ENCODE data around the gene FMO2.

The FMO2 gene, protein sequence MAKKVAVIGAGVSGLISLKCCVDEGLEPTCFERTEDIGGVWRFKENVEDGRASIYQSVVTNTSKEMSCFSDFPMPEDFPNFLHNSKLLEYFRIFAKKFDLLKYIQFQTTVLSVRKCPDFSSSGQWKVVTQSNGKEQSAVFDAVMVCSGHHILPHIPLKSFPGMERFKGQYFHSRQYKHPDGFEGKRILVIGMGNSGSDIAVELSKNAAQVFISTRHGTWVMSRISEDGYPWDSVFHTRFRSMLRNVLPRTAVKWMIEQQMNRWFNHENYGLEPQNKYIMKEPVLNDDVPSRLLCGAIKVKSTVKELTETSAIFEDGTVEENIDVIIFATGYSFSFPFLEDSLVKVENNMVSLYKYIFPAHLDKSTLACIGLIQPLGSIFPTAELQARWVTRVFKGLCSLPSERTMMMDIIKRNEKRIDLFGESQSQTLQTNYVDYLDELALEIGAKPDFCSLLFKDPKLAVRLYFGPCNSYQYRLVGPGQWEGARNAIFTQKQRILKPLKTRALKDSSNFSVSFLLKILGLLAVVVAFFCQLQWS

DNA sequence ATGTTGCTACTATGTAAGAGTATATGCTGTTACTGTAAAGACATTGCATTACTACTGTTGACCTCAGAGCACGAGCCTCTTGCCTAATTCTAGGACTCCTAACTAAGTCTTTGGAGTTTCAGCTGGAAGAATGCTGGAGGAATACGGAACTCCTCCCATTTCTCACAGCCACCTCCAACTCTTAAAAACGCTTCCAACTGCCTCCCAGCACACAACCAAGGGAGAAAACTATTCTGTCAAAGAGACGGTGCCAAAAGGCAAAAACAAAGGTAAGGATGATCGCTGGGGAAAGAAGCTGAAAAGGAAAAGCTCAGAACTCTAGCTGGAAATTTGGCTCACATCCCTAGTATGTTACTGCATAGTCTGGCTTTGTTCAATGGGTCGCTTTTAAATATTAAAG, at the start of gene FMO2:
Gene FMO2 (plus strand): TSS at position 210 of the 400 bp plus-strand sequence. CDS start 414 bp downstream, outside the sequence.
- TF ChIP-seq CTCF (IDR thresholded peaks at IDR 0.05) = no peak
- Histone ChIP-seq H3K9me3 (ENCODE audit: control insufficient read depth, low read length) (no peaks in the 10 kb centered on the region), H2AFZ (no peak within 1 kb of the TSS), H3K79me2 (no peaks in the 10 kb centered on the region), H3K9ac (no peak within 1 kb of the TSS), H3K27me3 (ENCODE audit: control insufficient read depth, insufficient read depth, low read length) (no peaks in the 10 kb centered on the region), H3K36me3 (ENCODE audit: control insufficient read depth, insufficient read depth, low read length) (no peaks in the 10 kb centered on the region), H3K27ac (peak within 1 kb of the TSS; percentile 15), H3K4me3 (ENCODE audit: low read depth, low read length) (no peak within 1 kb of the TSS), H3K4me2 (ENCODE audit: low read length) (no peak within 1 kb of the TSS), H3K4me1 (no peaks in the 10 kb centered on the region)

DNA sequence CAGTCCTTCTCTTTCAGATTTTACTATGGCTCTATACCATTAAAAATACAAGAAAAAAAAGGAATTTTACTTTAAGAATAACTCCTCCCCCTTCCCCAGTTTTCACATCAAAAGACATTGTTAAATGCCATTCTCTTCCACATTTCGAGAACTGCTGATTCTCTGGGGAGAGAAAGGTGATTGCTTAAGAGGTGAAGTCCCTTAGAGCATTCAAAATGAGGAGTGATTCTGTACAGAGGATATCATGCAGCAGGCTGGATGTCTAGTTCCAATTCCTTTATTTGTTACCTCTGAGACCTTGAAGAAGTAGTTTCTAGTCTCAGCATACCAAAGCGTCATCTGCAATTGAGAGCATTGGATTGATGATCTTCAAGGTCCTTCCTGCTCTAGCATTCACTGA, 47.5 kb upstream of the FMO2 start:
- Histone ChIP-seq H2AFZ (no peak overlapping the region), H3K36me3 (ENCODE audit: control insufficient read depth, insufficient read depth, low read length) (no peaks in the 10 kb centered on the region), H3K4me2 (ENCODE audit: low read length) (no peak overlapping the region), H3K27ac (no peak overlapping the region), H3K9me3 (ENCODE audit: control insufficient read depth, low read length) (no peaks in the 10 kb centered on the region), H3K9ac (no peak overlapping the region), H3K4me1 (no peaks in the 10 kb centered on the region), H3K4me3 (ENCODE audit: low read depth, low read length) (no peak overlapping the region), H3K27me3 (ENCODE audit: control insufficient read depth, insufficient read depth, low read length) (no peaks in the 10 kb centered on the region), H3K79me2 (no peaks in the 10 kb centered on the region)
- no peak for TF ChIP-seq CTCF (IDR thresholded peaks at IDR 0.05)

GRCh38 chr1:171138980-171139379, 46.1 kb upstream of the FMO2 start:
- Histone ChIP-seq H3K9me3 (ENCODE audit: control insufficient read depth, low read length) (no peaks in the 10 kb centered on the region), H3K36me3 (ENCODE audit: control insufficient read depth, insufficient read depth, low read length) (no peaks in the 10 kb centered on the region), H3K79me2 (no peaks in the 10 kb centered on the region), H3K27ac (no peak overlapping the region), H3K27me3 (ENCODE audit: control insufficient read depth, insufficient read depth, low read length) (no peaks in the 10 kb centered on the region), H3K4me1 (no peaks in the 10 kb centered on the region), H3K9ac (no peak overlapping the region), H3K4me2 (ENCODE audit: low read length) (no peak overlapping the region), H2AFZ (no peak overlapping the region), H3K4me3 (ENCODE audit: low read depth, low read length) (no peak overlapping the region)
- TF ChIP-seq CTCF (IDR thresholded peaks at IDR 0.05) = no peak

- Histone ChIP-seq H3K79me2 (no peaks in the 10 kb centered on the region), H3K27ac (peak overlapping the region; percentile 57), H3K9me3 (ENCODE audit: control insufficient read depth, low read length) (no peaks in the 10 kb centered on the region), H3K27me3 (ENCODE audit: control insufficient read depth, insufficient read depth, low read length) (no peaks in the 10 kb centered on the region), H3K9ac (no peak overlapping the region), H3K36me3 (ENCODE audit: control insufficient read depth, insufficient read depth, low read length) (no peaks in the 10 kb centered on the region), H3K4me3 (ENCODE audit: low read depth, low read length) (no peak overlapping the region), H3K4me1 (no peaks in the 10 kb centered on the region), H2AFZ (no peak overlapping the region), H3K4me2 (ENCODE audit: low read length) (no peak overlapping the region)
- no peak for TF ChIP-seq CTCF (IDR thresholded peaks at IDR 0.05)
Observed at GRCh38 chr1:171139890-171140289, 45.2 kb upstream of the FMO2 start.
